Astrocyte of the cerebellum (primary cell): Measurements from ENCODE around the gene KSR1.

Experiments
- DNase-seq: peaks from one replicate; pipeline ENCODE4 v3.0.0-alpha.2; 2011; ENCODE audit warnings: low read depth
- H3K4me3 ChIP-seq: 2 replicates; pipeline ENCODE4 v1.5.1; 2011; ENCODE audit warnings: mild to moderate bottlenecking, low read depth, low read length, moderate library complexity
- CTCF ChIP-seq: IDR thresholded peaks from 2 replicates; pipeline ENCODE4 v1.5.1; 2012; ENCODE audit warnings: low read length, low read depth, moderate library complexity, mild to moderate bottlenecking; ENCODE audit errors: missing control alignments
- in situ Hi-C: cut with HindIII; loops from 2 replicates; pipeline ENCODE4 v1.10.0; 2017; ENCODE audit warnings: low sequenced_read_pairs

KSR1 gene

GRCh38 chr17:27601069-27601974 is 145.1 kb downstream of the KSR1 start:
- H3K4me3 ChIP-seq = no peak overlapping the region
- TF ChIP-seq CTCF = peak; percentile 94
- DNase-seq = peak; percentile 75
- in situ Hi-C loops = no loop called here

- TF ChIP-seq CTCF = no peak
- in situ Hi-C loops = no loop called here
- no peak overlapping the region for H3K4me3 ChIP-seq
- no peak for DNase-seq
Measured at GRCh38 chr17:27601975-27602302, 145.7 kb downstream of the KSR1 start.

GRCh38 chr17:27602721-27603420 is 146.6 kb downstream of the KSR1 start:
- no peak overlapping the region for H3K4me3 ChIP-seq
- DNase-seq = peak; percentile 65
- peak; percentile 99 for TF ChIP-seq CTCF
- in situ Hi-C loops = no loop called here

- H3K4me3 ChIP-seq = no peak overlapping the region
- in situ Hi-C loops = no loop called here
- TF ChIP-seq CTCF = no peak
- DNase-seq = no peak
Measured at GRCh38 chr17:27603421-27603770, 147.1 kb downstream of the KSR1 start.

- in situ Hi-C loops = no loop called here
- no peak for DNase-seq
- no peak for TF ChIP-seq CTCF
- no peak overlapping the region for H3K4me3 ChIP-seq
Measured at GRCh38 chr17:27603880-27604794, 147.9 kb downstream of the KSR1 start.

- DNase-seq = no peak
- in situ Hi-C loops = no loop called here
- H3K4me3 ChIP-seq = no peak overlapping the region
- TF ChIP-seq CTCF = no peak
Measured at GRCh38 chr17:27605409-27605808, 149.2 kb downstream of the KSR1 start.
